Gastroesophageal sphincter (tissue), 2 donors: Measurements from ENCODE around the gene CNKSR3.

Source experiments
- EP300 ChIP-seq: sonication (generic); formaldehyde crosslinking; IDR thresholded peaks from one replicate; pipeline ENCODE4 v1.6.1; 2017; ENCODE audit warnings: antibody characterized with exemption, mild to moderate bottlenecking
- POLR2A ChIP-seq, 2 donors: fragments of 450-650 bp; IDR thresholded peaks; one replicate each; pipeline ENCODE4 v1.6.1; 2017; ENCODE audit warnings: antibody characterized with exemption in 2 of 2, mild to moderate bottlenecking in 2 of 2, moderate library complexity in 1 of 2

- TF ChIP-seq POLR2A (IDR thresholded peaks at IDR 0.05) (no peak), EP300 (no peak)
Observed at GRCh38 chr6:154534531-154534930, 24.0 kb upstream of the CNKSR3 start.
